K562 (cell line): ENCODE measurements around the gene GAL3ST3.

Experiments used
- ELF1 ChIP-seq: fragments of 200-800 bp; sonication (Bioruptor generic); IDR thresholded peaks from 2 replicates; pipeline ENCODE4 v1.6.1; 2016; ENCODE audit warnings: missing genetic modification characterization, missing compliant biosample characterization
- HEY1 ChIP-seq: fragments of 250-450 bp; sonication (Bioruptor Pico); IDR thresholded peaks from 2 replicates; pipeline ENCODE4 v1.5.0; 2020; ENCODE audit warnings: mild to moderate bottlenecking, moderate library complexity, borderline replicate concordance
- HNRNPL ChIP-seq: fragments of 200-400 bp; formaldehyde crosslinking; IDR thresholded peaks from 2 replicates; pipeline ENCODE4 v1.6.1; 2017; ENCODE audit warnings: low read depth, mild to moderate bottlenecking, low read length
- JUNB ChIP-seq: fragments of 450-650 bp; formaldehyde crosslinking; conservative IDR thresholded peaks from 2 replicates; pipeline ENCODE4 v1.4.0; 2020; ENCODE audit warnings: mild to moderate bottlenecking
- NFIX ChIP-seq: fragments of 250-450 bp; sonication (Bioruptor Pico); IDR thresholded peaks from 2 replicates; pipeline ENCODE4 v1.4.0; 2020; ENCODE audit warnings: low read depth, mild to moderate bottlenecking, moderate library complexity
- NR2F6 ChIP-seq: fragments of 450-650 bp; formaldehyde crosslinking; IDR thresholded peaks from 2 replicates; pipeline ENCODE4 v1.4.0; 2020; ENCODE audit warnings: mild to moderate bottlenecking
- PHF20 ChIP-seq: fragments of 450-650 bp; IDR thresholded peaks from 2 replicates; pipeline ENCODE4 v1.6.1; 2018; ENCODE audit not compliant: partially characterized antibody
- POLR2AphosphoS5 ChIP-seq: IDR thresholded peaks from 2 replicates; pipeline ENCODE4 v1.6.1; 2011; ENCODE audit warnings: mild to moderate bottlenecking, low read depth, low read length, moderate library complexity; ENCODE audit not compliant: control insufficient read depth, insufficient read depth
- RBM17 ChIP-seq: fragments of 200-400 bp; formaldehyde crosslinking; IDR thresholded peaks from 2 replicates; pipeline ENCODE4 v1.6.1; 2017; ENCODE audit warnings: low read depth, mild to moderate bottlenecking, low read length, borderline replicate concordance
- TCF7L2 ChIP-seq: fragments of 150-350 bp; IDR thresholded peaks from 2 replicates; pipeline ENCODE4 v1.6.1; 2016; ENCODE audit warnings: low read depth, mild to moderate bottlenecking, low read length, moderate library complexity
- ZNF24 ChIP-seq: fragments of 450-650 bp; IDR thresholded peaks from 2 replicates; pipeline ENCODE4 v1.6.1; 2016
- TF ChIP-seq, protein P1 (sequence below), 3 experiments: IDR thresholded peaks in 2 of 3; conservative IDR thresholded peaks in 1 of 3; 2 replicates each; pipeline ENCODE4 v1.5.1; 2011 to 2012; ENCODE audit warnings: low read length in 3 of 3, mild to moderate bottlenecking in 3 of 3, control low read depth in 2 of 3, improper control_type of control experiment in 1 of 3, inconsistent platforms in 1 of 3, low read depth in 1 of 3, mixed read lengths in 1 of 3, moderate library complexity in 1 of 3; ENCODE audit not compliant: insufficient read depth in 2 of 3
- TF ChIP-seq, protein P2 (sequence below): fragments of 150-350 bp; conservative IDR thresholded peaks from 2 replicates; pipeline ENCODE4 v1.6.1; 2014; ENCODE audit warnings: low read length

DNA sequence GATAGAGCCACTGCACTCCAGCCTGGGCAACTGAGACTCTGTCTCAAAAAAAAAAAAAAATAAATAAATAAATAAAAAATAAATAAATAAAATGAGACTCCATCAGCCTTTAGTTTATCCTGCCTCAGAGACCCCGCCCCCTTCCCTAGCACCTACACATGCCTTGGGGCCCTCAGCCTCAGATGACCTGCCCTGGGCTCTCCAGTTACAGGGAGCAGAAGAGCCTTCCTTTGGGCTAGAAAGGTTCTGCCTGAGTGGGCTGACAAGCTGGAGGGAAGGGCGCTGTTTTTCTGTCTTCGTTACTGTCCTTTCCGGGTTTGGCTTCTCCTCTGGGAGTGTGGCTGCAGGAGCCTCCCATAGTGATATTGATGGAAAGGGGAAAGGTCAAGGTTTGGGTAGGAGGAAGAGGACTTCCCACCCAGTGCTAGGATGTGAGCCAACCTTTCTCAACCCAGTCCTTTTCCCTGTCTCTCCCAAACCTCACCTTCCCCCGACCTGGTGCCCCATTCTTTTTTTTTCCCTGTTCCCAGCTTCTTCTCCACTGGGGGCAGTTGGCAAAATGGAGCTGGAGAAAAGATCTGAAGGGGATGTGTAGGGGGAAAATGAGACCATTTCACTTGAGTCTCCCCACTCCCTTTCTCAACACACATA is 1.7 kb upstream of the GAL3ST3 start:
- no peak for TF ChIP-seq RBM17
- TF ChIP-seq ZNF24: no peak
- TF ChIP-seq NR2F6 (CRISPR knock-in tag): no peak
- no peak for TF ChIP-seq POLR2AphosphoS5
- TF ChIP-seq, protein P1, sequence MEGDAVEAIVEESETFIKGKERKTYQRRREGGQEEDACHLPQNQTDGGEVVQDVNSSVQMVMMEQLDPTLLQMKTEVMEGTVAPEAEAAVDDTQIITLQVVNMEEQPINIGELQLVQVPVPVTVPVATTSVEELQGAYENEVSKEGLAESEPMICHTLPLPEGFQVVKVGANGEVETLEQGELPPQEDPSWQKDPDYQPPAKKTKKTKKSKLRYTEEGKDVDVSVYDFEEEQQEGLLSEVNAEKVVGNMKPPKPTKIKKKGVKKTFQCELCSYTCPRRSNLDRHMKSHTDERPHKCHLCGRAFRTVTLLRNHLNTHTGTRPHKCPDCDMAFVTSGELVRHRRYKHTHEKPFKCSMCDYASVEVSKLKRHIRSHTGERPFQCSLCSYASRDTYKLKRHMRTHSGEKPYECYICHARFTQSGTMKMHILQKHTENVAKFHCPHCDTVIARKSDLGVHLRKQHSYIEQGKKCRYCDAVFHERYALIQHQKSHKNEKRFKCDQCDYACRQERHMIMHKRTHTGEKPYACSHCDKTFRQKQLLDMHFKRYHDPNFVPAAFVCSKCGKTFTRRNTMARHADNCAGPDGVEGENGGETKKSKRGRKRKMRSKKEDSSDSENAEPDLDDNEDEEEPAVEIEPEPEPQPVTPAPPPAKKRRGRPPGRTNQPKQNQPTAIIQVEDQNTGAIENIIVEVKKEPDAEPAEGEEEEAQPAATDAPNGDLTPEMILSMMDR (IDR thresholded peaks at IDR 0.05 in 2 of 3, conservative IDR thresholded peaks at IDR 0.05 in 1 of 3; ENCODE audit: insufficient read depth in 2 of 3, low read depth in 1 of 3, low read length in 3 of 3): no peak
- TF ChIP-seq, protein P2, sequence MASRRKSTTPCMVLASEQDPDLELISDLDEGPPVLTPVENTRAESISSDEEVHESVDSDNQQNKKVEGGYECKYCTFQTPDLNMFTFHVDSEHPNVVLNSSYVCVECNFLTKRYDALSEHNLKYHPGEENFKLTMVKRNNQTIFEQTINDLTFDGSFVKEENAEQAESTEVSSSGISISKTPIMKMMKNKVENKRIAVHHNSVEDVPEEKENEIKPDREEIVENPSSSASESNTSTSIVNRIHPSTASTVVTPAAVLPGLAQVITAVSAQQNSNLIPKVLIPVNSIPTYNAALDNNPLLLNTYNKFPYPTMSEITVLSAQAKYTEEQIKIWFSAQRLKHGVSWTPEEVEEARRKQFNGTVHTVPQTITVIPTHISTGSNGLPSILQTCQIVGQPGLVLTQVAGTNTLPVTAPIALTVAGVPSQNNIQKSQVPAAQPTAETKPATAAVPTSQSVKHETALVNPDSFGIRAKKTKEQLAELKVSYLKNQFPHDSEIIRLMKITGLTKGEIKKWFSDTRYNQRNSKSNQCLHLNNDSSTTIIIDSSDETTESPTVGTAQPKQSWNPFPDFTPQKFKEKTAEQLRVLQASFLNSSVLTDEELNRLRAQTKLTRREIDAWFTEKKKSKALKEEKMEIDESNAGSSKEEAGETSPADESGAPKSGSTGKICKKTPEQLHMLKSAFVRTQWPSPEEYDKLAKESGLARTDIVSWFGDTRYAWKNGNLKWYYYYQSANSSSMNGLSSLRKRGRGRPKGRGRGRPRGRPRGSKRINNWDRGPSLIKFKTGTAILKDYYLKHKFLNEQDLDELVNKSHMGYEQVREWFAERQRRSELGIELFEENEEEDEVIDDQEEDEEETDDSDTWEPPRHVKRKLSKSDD: no peak
- TF ChIP-seq JUNB (CRISPR knock-in tag): no peak
- TF ChIP-seq TCF7L2: no peak
- TF ChIP-seq PHF20: no peak
- TF ChIP-seq HEY1 (CRISPR knock-in tag): no peak
- TF ChIP-seq NFIX (CRISPR knock-in tag): no peak
- no peak for TF ChIP-seq HNRNPL
- no peak for TF ChIP-seq ELF1
